Measurements from ENCODE around the gene APOL2.
"Not testable (repeated sequence)": the region's sequence is repeated elsewhere in the genome, so short reads cannot be mapped to it uniquely, and the experiment has no call there.

Gene APOL2, protein sequence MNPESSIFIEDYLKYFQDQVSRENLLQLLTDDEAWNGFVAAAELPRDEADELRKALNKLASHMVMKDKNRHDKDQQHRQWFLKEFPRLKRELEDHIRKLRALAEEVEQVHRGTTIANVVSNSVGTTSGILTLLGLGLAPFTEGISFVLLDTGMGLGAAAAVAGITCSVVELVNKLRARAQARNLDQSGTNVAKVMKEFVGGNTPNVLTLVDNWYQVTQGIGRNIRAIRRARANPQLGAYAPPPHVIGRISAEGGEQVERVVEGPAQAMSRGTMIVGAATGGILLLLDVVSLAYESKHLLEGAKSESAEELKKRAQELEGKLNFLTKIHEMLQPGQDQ

GRCh38 chr22:36239401-36240171 lies at the start of gene APOL2:
TSS of gene APOL2 (minus strand) at chr22:36239527. CDS start at chr22:36233162, 6,365 bp downstream.
- peak; percentile 50 to 75 (median 70) for DNase-seq

GRCh38 chr22:36288571-36289405 lies 49.5 kb upstream of the APOL2 start:
- no peak for DNase-seq

DNA sequence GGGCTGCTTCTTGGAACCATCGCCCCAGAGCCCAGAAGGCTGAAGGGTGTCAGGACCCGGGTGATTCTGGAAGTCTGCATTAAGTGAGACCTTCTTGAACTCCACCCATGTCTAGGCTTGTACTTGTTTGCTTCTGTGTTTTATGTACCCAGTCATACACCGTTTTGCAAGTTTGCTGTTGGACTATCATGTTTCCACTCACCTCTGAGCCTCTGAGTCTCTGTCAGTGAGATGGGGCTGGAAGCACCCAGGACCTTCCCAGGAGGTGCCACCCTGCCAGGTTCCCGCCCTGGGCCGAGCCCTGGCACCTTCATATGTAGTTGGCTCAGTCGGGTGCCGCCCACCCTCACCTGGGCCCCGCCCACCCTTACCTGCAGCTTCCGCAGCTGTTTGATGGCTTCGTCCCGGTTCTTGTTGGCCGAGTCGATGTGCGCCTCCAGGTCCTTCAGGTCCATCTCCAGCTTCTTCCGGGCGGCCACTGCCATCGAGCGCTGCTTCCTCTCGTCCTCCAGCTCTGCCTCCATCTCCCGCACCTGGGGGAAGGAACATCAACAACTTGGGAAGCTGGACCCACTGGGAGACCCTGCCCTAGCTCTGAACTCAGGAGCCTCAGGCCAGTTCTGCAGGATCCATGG lies 48.7 kb upstream of the APOL2 start:
- DNase-seq = no peak

GRCh38 chr22:36286096-36286957 lies 47.0 kb upstream of the APOL2 start:
- peak; percentile 25 to 65 (median 42) for DNase-seq

GRCh38 chr22:36285545-36285944 lies 46.2 kb upstream of the APOL2 start:
- no peak for DNase-seq

DNA sequence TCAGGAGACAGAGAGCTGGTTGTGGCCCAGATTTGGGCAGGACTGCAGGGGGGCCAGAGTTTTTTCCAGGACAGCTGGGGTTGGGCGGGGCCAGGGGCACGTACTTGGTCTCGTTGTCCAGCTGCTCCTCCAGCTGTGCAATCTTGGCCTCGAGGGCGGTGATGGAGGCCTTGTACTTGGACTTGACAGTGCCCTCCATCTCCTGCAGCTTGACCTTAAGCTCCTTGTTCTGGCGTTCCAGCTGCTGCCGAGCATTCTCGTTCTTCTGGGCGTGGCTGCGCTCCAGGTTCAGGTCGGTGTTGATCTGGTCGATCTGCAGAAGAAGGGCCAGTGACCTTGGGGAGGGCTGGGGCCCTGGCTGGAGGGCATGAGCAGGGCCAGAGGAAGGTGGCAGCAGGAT lies 45.7 kb upstream of the APOL2 start:
- no peak for DNase-seq

GRCh38 chr22:36284171-36284571 lies 44.8 kb upstream of the APOL2 start:
- no peak for DNase-seq

- no peak for DNase-seq
These were observed 43.1 kb upstream of the APOL2 start for GRCh38 chr22:36282328-36282831.

- DNase-seq = no peak
These were observed 42.5 kb upstream of the APOL2 start for GRCh38 chr22:36281781-36282327.

GRCh38 chr22:36280379-36280778 lies 41.1 kb upstream of the APOL2 start:
- DNase-seq = no peak

- DNase-seq = no peak
These were observed 39.9 kb upstream of the APOL2 start for GRCh38 chr22:36279219-36279666.

- DNase-seq = peak; percentile 42 to 54 (median 44)
These were observed 38.4 kb upstream of the APOL2 start for GRCh38 chr22:36277482-36278291.

- DNase-seq = no peak
These were observed 35.2 kb upstream of the APOL2 start for GRCh38 chr22:36274531-36274930.

- DNase-seq = not testable (repeated sequence)
These were observed 32.6 kb upstream of the APOL2 start for GRCh38 chr22:36271951-36272350.

DNA sequence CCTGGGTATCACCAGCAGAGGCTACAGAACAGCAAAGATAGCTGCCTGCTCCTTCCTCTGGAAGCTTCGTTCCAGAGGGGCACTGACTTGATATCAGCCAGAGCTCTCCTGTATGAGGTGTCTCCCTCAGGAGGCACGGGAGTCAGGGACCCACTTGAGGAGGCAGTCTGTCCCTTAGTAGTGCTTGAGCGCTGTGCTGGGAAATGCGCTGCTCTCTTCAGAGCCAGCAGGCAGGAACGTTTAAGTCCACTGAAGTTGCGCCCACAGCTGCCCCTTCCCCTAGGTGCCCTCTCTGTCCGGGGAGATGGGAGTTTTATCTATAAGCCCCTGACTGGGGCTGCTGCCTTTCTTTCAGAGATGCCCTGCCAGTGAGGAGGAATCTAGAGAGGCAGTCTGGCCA lies 31.9 kb upstream of the APOL2 start:
- not testable (repeated sequence) for DNase-seq

DNA sequence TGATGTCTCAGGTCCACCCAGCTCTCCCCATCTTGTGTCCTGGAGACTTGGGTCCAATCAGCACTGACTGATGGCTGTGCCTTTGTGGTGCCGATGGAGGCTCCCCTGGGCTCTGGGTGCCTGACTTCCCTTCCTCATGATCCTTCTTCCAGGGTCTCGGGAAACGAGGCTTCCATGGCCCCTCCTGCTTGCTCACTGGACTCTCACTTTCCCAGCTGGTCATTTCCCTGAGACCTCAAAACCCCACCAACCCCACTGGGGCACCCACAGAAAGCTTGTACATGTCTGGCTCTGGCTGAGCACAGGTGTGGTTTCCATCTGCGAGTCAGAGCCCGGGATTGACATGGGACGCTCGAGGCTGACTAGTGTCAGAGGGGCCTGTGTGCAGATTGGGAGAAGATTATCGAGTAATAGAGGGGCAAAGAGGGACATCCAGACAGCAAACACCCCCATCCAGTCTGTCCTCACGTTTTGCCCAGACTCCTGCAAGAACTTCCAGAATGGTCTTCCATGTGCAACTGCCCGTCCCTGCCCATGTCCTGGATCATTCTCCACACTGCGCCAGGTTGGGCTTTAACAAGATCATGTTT lies 28.7 kb upstream of the APOL2 start:
- DNase-seq = no peak

GRCh38 chr22:36267058-36267457 lies 27.7 kb upstream of the APOL2 start:
- DNase-seq = no peak

DNA sequence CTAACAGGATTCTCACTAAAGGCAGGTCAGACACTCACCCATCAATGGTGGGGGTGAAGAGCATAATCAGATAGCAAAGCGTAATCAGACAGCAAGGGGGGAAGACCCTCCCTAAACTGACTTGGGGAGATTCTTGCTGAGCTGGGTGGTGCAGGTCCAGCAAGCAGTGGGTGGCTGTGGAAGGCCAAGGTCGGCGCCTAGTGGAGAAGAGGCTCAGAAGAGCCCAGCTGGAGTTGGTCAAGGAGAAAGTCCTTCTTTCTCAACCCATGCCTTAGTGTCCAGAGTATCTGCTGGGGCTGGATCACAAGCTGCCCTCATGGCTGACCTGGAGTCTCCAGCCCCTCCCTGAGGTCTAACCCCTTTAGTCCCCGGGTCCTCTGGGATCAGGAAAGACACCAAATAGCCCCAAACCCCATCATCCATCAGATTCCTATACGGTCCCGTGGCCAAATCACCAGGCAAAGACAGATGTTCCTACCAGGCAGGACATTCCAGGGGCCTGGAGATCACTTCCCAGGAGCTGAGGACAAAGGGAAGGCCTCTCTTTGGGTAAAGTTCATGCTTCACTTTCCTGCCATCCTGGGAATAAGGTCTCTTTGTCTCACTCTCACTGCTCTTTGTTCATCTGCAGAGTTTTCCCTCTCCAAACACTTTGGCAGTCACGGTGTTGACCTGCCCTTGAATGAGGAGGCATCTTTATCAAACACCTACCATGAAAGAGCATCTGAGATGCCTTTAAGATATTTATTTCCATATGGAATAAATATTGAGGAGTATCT lies 24.7 kb upstream of the APOL2 start:
- not testable (repeated sequence) for DNase-seq

DNA sequence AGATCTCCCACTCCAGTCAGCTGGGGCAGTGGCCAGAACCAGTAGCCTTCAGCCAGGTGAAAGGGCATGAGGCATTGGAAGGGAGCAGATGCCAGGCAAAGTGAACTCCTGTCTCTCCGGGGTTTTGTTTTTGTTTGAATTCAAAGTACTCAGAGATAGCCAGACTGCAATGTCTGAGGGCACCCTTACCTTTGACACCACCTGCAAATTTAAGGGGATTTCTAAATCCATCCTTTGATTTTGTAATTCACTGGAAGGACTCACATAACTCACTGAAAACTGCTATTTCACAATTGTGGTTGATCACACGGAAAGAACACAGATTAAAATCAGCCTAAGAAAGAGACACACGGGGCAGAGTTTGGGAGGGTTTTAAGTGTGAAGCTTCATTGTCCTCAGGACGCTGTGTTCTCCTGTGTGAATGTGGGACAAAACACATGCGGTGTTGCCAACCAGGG lies 23.9 kb upstream of the APOL2 start:
- not testable (repeated sequence) for DNase-seq

Measured in activated CD4-positive, CD25-positive, alpha-beta regulatory T cell (primary cell).